AG09309 (cell line): Measurements from ENCODE around the gene CPHXL2.

ENCODE experiments used
- DNase-seq: peaks from one replicate; pipeline ENCODE4 v3.0.0-alpha.2; 2010; ENCODE audit warnings: low read depth
- H3K4me3 ChIP-seq: 2 replicates; pipeline ENCODE4 v1.5.1; 2011; ENCODE audit warnings: mild to moderate bottlenecking, low read depth, low read length, moderate library complexity; ENCODE audit not compliant: control insufficient read depth
- CTCF ChIP-seq: IDR thresholded peaks from 2 replicates; pipeline ENCODE4 v1.5.1; 2011; ENCODE audit warnings: mild to moderate bottlenecking, low read depth, low read length, inconsistent platforms; ENCODE audit not compliant: insufficient read depth, control insufficient read depth; ENCODE audit errors: missing control alignments

CPHXL2 gene

GRCh38 chr16:75701361-75701760 is 24.6 kb upstream of the CPHXL2 start, which contains the start of gene DUXB:
TSS of gene DUXB (minus strand) at chr16:75701461. CDS start at chr16:75701418, 43 bp downstream.
- no peak within 1 kb of the TSS for H3K4me3 ChIP-seq
- no peak for DNase-seq
- no peak for TF ChIP-seq CTCF

GRCh38 chr16:75697571-75697970 is 20.8 kb upstream of the CPHXL2 start:
- no peak for DNase-seq

DNA sequence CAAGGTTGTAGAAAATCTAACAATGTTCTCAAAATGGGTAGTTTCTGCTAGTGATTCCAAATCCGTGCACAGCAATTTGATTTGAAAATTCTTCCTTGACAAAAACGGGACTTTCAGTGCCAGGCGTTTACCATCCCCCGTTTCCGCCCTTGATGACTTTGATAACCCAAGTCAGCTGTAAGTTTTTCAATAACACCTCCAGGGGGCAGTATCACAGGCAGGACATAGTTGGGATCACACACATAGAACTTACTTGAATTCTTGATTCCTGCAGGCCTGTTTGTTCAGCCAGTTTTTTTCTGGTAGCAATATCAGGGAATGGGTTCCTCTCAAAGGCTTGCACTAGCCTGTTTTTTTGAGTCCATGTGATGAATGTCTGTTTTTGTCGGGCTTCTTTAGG is 18.9 kb upstream of the CPHXL2 start:
- TF ChIP-seq CTCF, result no peak
- no peak overlapping the region for H3K4me3 ChIP-seq
- no peak for DNase-seq

More at GRCh38 chr16:75697571-75697970, 20.8 kb upstream of the CPHXL2 start:
- H3K4me3 ChIP-seq, result no peak overlapping the region
- no peak for TF ChIP-seq CTCF

DNA sequence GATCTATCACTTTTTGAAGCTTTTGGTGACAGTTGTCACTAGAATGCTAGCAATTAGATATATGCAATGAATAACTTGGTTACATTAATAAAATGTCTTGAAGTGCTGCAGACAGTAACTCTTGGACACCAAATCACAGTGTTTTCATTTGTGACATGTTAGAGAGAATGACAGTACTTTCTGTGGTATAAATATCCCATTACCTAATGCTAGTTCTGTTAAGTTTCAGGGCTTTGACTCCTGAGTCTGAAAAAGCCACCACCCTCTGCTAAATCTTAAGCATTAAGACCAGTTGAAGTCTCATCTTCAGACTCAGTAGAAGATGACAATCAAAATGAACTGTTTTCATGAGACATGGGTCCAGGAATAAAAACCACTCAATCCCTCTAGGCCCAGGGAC is 10.6 kb upstream of the CPHXL2 start:
- no peak overlapping the region for H3K4me3 ChIP-seq
- no peak for DNase-seq
- TF ChIP-seq CTCF, result no peak

DNA sequence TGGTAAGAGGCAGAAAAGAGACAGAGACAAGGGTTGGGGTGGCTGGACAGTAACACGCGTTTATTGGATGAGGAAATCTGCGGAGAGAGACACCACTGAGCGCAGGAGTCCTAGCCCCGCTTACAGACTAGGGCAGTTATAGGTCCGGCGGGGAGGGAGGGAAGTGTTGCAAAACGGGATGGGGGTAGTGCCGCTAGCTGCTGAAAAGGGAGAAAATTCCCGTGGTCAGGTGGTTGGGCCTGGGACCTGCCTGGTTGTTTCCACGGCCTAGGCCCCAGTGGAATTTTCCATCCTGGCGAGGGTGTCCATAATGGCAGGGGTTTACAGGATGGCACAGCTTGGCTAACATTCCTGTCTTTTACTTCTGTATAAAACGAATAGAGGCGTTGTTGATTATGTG is 5.5 kb upstream of the CPHXL2 start:
- TF ChIP-seq CTCF, result no peak
- DNase-seq, result no peak
- H3K4me3 ChIP-seq, result no peak overlapping the region

DNA sequence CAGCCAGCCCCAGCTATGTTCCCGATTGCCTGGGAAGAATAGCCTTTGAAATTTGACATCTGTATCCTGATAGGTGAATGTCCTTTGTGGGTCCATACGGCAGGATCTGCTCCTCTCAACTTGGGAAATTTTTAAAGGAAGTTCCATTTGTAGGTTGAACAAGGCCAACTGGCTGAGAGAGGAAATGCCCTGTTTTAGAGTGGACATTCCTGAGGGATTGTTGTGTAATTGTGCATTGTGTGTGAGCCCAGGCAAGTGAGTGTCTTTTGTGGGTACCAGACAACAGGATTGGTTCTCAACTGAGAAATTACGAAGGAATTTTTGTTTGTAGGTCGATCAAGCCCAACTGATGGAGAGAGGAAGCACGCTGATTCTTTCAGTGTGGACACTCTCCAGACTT is 2.6 kb upstream of the CPHXL2 start:
- H3K4me3 ChIP-seq, result no peak overlapping the region
- no peak for TF ChIP-seq CTCF

GRCh38 chr16:75667503-75667902 is 9.3 kb downstream of the CPHXL2 start:
- no peak for DNase-seq
- H3K4me3 ChIP-seq, result no peak overlapping the region
- TF ChIP-seq CTCF, result no peak

More for the DNA sequence above, 2.6 kb upstream of the CPHXL2 start:
- no peak for DNase-seq
